Activated CD8-positive, alpha-beta T cell treated with anti-CD3 and anti-CD28 coated beads, Interleukin-2, amount 10 ng/mL, durations not matched to agents 7 days and 5 days (primary cell): Measurements from ENCODE around the gene FOXO1. TPM values are rescaled to one million over a fixed set of nuclear protein-coding genes. Genes with fewer than 3 reads are reported as not detected.

Experiments
- ATAC-seq: fragments of 150-1000 bp; cut with Tn5 transposase; one replicate; pipeline ENCODE4 v1.10.0; 2021; ENCODE audit warnings: moderate library complexity
- CTCF ChIA-PET: fragments of 350-600 bp; sonication (Branson Sonifier 250); formaldehyde crosslinking; loops from one replicate; lab custom pipeline; 2021; ENCODE audit warnings: antibody characterized with exemption; lab: Charles Lee
- POLR2A ChIA-PET: fragments of 350-600 bp; sonication (Branson Sonifier 250); formaldehyde crosslinking; loops from one replicate; lab custom pipeline; 2021; ENCODE audit warnings: antibody characterized with exemption; lab: Charles Lee
- DNase-seq: peaks from one replicate; pipeline ENCODE4 v3.0.0-alpha.2; 2020
- H3K27ac Mint-ChIP-seq: one replicate; pipeline ENCODE4 v1.8.0; 2021; ENCODE audit warnings: mild to moderate bottlenecking, mixed read lengths
- H3K27me3 Mint-ChIP-seq: one replicate; pipeline ENCODE4 v1.8.0; 2021; ENCODE audit warnings: low read depth, mixed read lengths
- H3K36me3 Mint-ChIP-seq: one replicate; pipeline ENCODE4 v1.8.0; 2021; ENCODE audit warnings: low read depth, mixed read lengths
- H3K4me1 Mint-ChIP-seq: one replicate; pipeline ENCODE4 v1.8.0; 2021; ENCODE audit warnings: low read depth, mixed read lengths
- H3K4me3 Mint-ChIP-seq: one replicate; pipeline ENCODE4 v1.8.0; 2021; ENCODE audit warnings: mild to moderate bottlenecking, mixed read lengths
- H3K9me3 Mint-ChIP-seq: one replicate; pipeline ENCODE4 v1.8.0; 2022; ENCODE audit warnings: mixed read lengths; ENCODE audit not compliant: insufficient read depth
- total RNA-seq, 2 experiments: library from RNA; stranded (reverse); gene quantifications; one replicate each; pipeline ENCODE4 v1.2.3, GENCODE V29; 2021

The FOXO1 gene
- total RNA-seq, 2 experiments from 2014 or later: 23.1 to 24.0 TPM

DNA sequence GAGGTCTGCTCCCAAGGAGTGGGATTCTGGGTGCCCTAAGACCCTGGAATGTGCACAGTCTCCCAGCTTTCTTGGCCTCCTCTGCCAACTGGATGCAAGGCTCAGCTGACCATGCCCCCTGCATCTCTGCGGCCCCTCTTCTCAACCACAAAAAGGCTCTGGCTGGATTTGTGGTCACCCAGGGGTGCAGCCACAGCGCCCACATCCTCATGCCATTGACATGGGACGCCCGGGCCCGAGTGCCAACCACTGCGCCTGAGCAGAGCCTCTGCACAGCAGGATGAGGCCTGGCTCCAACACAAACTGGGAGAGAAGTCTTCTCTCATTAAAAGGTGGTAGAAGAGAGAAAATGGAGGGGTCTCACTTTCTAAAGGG is 103.5 kb downstream of the FOXO1 start:
- DNase-seq (peak; percentile 32), ATAC-seq (peak; percentile 35)
- H3K4me1 Mint-ChIP-seq: peaks cover 52% of the 10 kb centered on the region
- peaks cover 27% of the 10 kb centered on the region for H3K36me3 Mint-ChIP-seq
- ChIA-PET CTCF (interaction anchor here (0.9 kb wide), 1 partner anchor 19 kb away, joined by 4 read pairs; no protein-coding TSS in a partner anchor), POLR2A (no interaction called here)
- peak overlapping the region; percentile 42 for H3K27ac Mint-ChIP-seq
- peak overlapping the region; percentile 34 for H3K4me3 Mint-ChIP-seq
- H3K27me3 Mint-ChIP-seq: no peaks in the 10 kb centered on the region
- H3K9me3 Mint-ChIP-seq: peaks cover 7% of the 10 kb centered on the region

DNA sequence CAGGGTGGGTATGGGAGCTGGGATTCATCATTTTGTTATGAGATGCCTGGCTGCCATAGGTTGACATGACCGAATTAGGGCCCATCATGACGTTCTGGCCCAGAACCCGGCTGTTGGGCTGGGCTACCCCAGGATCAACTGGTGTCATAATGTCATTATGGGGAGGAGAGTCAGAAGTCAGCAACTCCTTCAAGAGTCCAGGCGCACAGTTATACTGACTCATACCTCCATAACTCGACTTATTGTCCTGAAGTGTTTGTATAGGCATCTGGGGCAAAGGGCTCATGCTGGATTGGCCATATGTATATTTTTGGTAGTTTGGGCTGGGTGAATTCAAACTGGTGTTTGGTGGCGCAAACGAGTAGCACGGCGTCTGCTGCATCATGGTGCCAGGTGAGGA is 106.5 kb downstream of the FOXO1 start:
- H3K36me3 Mint-ChIP-seq: peaks cover 45% of the 10 kb centered on the region
- ATAC-seq: no peak
- no peak overlapping the region for H3K4me3 Mint-ChIP-seq
- DNase-seq: no peak
- H3K27me3 Mint-ChIP-seq: no peaks in the 10 kb centered on the region
- ChIA-PET POLR2A (no interaction called here), CTCF (interaction anchor here (1.3 kb wide), 1 partner anchor 11 kb away, joined by 3 read pairs; no protein-coding TSS in a partner anchor)
- no peak overlapping the region for H3K27ac Mint-ChIP-seq
- H3K9me3 Mint-ChIP-seq: peaks cover 7% of the 10 kb centered on the region
- peaks cover 41% of the 10 kb centered on the region for H3K4me1 Mint-ChIP-seq

DNA sequence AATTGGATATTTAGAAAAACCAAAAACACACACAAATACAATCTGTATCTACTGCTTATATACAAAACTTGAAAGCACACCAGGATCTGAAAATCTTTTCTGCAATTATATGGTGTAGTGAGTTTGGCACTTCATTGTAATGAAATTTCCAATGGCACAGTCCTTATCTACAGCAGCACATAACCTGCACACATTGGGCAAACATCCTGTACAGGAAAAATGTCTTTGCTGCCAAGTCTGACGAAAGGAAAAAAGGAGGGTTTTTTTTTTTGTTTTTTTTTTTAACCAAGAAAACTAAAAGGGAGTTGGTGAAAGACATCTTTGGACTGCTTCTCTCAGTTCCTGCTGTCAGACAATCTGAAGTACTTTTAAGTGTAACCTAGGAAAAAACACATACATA is 107.8 kb downstream of the FOXO1 start:
- Mint-ChIP-seq H3K27me3 (no peaks in the 10 kb centered on the region), H3K4me3 (no peak overlapping the region), H3K36me3 (peaks cover 51% of the 10 kb centered on the region), H3K4me1 (peaks cover 28% of the 10 kb centered on the region), H3K27ac (no peak overlapping the region), H3K9me3 (peaks cover 7% of the 10 kb centered on the region)
- DNase-seq (no peak), ATAC-seq (no peak)
- ChIA-PET CTCF (interaction anchor here (1.1 to 1.3 kb wide), 2 partner anchors 8 to 12 kb away, joined by 3 read pairs; no protein-coding TSS in a partner anchor), POLR2A (interaction anchor here (0.6 kb wide), 2 partner anchors 46 to 64 kb away, joined by 3 to 4 read pairs; no protein-coding TSS in a partner anchor)

DNA sequence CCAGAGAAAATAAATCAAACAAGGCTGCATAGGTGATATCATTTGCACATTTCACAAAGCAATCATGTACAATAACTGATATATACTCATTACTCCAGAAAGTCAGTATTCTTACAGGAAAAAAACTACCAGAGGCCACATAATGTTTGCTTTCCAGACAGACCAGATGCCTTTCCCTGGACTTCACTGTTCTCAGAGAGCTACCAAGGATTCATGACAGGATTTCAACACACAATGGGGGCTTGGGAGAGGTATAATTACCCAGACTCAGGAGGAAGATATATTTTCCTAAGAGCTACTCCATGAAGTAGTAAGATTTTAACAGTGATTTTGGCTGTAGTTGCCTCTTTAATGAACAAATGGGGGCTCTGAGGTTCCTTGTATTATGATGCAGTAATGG is 110.0 kb downstream of the FOXO1 start:
- DNase-seq (no peak), ATAC-seq (no peak)
- H3K27me3 Mint-ChIP-seq: no peaks in the 10 kb centered on the region
- peaks cover 53% of the 10 kb centered on the region for H3K36me3 Mint-ChIP-seq
- ChIA-PET POLR2A (no interaction called here), CTCF (no interaction called here)
- no peak overlapping the region for H3K4me3 Mint-ChIP-seq
- no peak overlapping the region for H3K27ac Mint-ChIP-seq
- H3K4me1 Mint-ChIP-seq: peaks cover 16% of the 10 kb centered on the region
- peaks cover 7% of the 10 kb centered on the region for H3K9me3 Mint-ChIP-seq

DNA sequence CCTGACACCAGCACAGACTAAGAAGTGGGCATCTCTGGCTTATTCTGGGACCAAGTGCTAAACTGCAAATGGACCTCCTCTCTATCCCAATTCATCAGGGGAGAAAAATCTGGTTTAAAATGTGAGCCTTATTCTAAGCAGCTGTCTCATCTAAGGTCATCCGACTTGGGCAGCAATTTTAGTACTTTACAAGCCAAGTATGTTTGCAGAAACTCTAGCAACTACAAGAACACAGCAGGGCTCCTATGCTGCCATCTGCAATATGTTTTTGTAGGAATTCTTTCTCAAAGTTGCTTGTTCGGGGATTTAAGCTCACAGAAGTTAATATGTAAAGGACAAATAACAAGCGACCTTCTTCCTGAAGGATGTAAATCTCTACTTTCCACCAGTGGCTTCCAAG is 113.1 kb downstream of the FOXO1 start:
- ATAC-seq: no peak
- no peak for DNase-seq
- peaks cover 27% of the 10 kb centered on the region for H3K36me3 Mint-ChIP-seq
- H3K9me3 Mint-ChIP-seq: no peaks in the 10 kb centered on the region
- H3K27ac Mint-ChIP-seq: no peak overlapping the region
- no peak overlapping the region for H3K4me3 Mint-ChIP-seq
- no peaks in the 10 kb centered on the region for H3K27me3 Mint-ChIP-seq
- ChIA-PET CTCF (no interaction called here), POLR2A (no interaction called here)
- peaks cover 2% of the 10 kb centered on the region for H3K4me1 Mint-ChIP-seq

DNA sequence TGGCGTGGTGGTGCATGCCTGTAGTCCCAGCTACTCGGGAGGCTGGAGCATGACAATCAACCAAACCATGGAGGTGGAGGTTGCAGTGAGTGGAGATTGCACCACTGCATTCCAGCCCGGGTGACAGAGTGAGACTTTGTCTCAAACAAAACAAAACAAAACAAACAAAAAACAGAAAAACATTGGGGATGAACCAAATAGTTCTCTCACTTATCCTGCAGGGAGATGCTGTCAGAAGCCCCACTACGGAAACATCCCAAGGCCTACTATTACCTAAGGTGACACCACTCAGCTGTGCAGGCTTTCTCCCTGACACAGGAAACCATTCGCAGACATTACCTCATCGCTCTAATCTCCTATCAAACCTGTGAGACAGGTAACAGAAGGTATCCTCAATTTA is 113.5 kb downstream of the FOXO1 start:
- ATAC-seq: no peak
- Mint-ChIP-seq H3K9me3 (no peaks in the 10 kb centered on the region), H3K4me3 (no peak overlapping the region), H3K36me3 (peaks cover 26% of the 10 kb centered on the region), H3K27me3 (no peaks in the 10 kb centered on the region), H3K27ac (no peak overlapping the region), H3K4me1 (peaks cover 2% of the 10 kb centered on the region)
- DNase-seq: no peak
- POLR2A ChIA-PET: no interaction called here
- CTCF ChIA-PET: no interaction called here

DNA sequence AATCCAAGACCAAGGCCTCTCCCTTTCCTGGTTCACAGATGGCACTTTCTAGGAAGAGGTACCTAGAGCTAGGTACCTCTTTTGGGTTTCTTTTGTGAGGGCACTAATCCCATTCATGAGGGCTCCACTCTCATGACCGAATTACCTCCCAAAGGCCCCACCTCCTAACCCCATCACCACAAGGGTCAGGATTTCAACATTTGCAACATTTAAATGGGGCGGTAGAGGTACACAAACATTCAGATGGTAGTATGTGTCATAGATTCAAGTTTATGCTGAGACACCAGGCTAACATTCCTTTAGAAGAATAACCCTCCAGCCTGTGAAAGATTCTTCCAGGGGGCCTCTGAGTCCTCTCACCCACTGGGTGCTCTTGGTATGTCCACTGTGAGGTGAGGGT is 116.3 kb downstream of the FOXO1 start:
- peaks cover 2% of the 10 kb centered on the region for H3K4me1 Mint-ChIP-seq
- H3K4me3 Mint-ChIP-seq: no peak overlapping the region
- ATAC-seq (no peak), DNase-seq (no peak)
- CTCF ChIA-PET: no interaction called here
- H3K27ac Mint-ChIP-seq: no peak overlapping the region
- no peaks in the 10 kb centered on the region for H3K27me3 Mint-ChIP-seq
- H3K9me3 Mint-ChIP-seq: no peaks in the 10 kb centered on the region
- POLR2A ChIA-PET: no interaction called here
- peaks cover 9% of the 10 kb centered on the region for H3K36me3 Mint-ChIP-seq

DNA sequence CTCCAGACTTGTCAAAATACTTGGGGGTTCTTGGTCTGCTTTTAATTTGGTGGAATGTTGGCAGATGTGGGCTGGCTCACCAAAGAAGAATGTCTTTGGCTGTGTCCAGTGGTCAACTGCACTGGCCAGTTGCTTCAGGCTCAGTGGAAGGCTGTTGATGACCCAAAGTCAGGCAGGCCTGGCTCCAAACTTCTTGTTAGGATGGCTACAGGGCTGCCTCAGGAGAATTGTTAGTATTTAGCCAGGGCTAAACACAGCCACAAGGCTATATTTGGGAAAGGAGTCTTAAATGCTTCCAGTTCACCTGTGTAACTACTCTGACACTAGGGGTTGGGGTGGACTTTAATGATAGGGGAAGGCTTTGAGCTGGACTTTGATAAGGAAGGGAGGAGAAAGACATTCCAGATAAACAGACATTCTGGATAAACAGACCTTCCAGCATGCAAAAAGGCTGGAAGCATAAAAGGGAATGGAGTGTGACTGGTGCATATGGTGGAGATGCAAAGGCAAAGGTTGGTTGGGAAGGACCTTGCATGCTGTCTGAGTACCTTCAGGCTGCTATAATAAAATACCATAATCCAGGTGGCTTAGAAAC is 116.8 kb downstream of the FOXO1 start:
- H3K9me3 Mint-ChIP-seq: no peaks in the 10 kb centered on the region
- H3K4me3 Mint-ChIP-seq: no peak overlapping the region
- ChIA-PET CTCF (no interaction called here), POLR2A (no interaction called here)
- ATAC-seq (no peak), DNase-seq (no peak)
- H3K27me3 Mint-ChIP-seq: no peaks in the 10 kb centered on the region
- H3K36me3 Mint-ChIP-seq: peaks cover 9% of the 10 kb centered on the region
- no peak overlapping the region for H3K27ac Mint-ChIP-seq
- peaks cover 2% of the 10 kb centered on the region for H3K4me1 Mint-ChIP-seq

DNA sequence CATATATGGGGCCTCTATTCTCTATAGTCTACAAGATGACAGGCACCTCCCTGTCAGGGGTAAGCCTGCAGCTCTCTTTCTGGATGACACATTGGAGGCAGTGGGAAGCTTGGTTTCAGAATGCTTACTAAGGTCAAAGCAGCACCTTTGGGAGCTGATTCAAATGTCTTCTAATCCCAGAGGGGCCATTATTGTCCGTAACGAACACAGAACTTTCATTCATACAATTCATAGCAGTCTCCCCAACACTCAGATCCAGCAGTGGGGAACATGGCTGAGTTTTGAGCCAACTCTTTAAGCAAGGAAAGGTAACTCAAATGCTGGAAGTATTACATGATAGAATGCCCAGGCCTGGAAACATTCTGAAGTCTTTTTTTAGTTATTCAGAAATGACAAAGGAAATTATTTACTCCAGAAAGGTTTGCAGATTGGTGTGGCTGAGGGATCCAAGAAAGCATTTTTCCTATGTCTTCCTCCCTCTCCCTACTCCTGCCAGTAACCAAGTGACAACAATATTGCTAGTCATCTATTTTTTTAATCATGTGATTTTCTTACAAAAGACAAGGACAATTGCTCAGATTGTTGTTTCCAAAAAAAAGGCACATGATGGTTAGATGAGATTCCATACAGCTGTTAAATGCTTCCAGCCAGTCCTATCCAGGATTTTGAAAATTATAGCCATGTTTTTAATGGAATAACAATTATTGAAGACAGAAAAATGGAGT is 118.7 kb downstream of the FOXO1 start:
- H3K36me3 Mint-ChIP-seq: peaks cover 2% of the 10 kb centered on the region
- no peaks in the 10 kb centered on the region for H3K27me3 Mint-ChIP-seq
- no peaks in the 10 kb centered on the region for H3K9me3 Mint-ChIP-seq
- H3K4me3 Mint-ChIP-seq: no peak overlapping the region
- POLR2A ChIA-PET: no interaction called here
- H3K27ac Mint-ChIP-seq: no peak overlapping the region
- ATAC-seq (no peak), DNase-seq (no peak)
- peaks cover 2% of the 10 kb centered on the region for H3K4me1 Mint-ChIP-seq
- CTCF ChIA-PET: interaction anchor here (1.5 kb wide), 1 partner anchor 21 kb away, joined by 3 read pairs; no protein-coding TSS in a partner anchor

DNA sequence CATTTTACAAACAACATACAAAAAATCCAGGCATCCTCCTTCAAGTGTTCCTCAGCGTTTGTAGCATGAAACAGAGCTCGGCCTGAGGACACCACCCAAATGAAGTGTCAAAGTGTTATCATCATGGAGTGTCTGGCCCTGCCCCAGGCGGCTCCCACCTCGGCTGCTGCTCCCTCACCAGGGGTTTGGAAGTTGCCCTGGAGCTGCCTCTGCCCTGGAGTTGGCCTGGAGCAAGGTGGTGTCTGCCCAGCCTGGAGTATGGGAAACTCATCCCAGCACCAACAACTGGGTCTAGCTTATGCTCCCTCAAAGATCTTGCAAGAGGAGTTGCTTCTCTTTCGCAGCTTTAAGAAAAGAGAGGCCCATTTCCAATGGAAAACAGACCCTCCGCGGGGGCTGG is 120.4 kb downstream of the FOXO1 start:
- H3K4me1 Mint-ChIP-seq: no peaks in the 10 kb centered on the region
- CTCF ChIA-PET: no interaction called here
- ATAC-seq (no peak), DNase-seq (no peak)
- H3K27ac Mint-ChIP-seq: no peak overlapping the region
- no peak overlapping the region for H3K4me3 Mint-ChIP-seq
- H3K9me3 Mint-ChIP-seq: no peaks in the 10 kb centered on the region
- POLR2A ChIA-PET: no interaction called here
- H3K27me3 Mint-ChIP-seq: no peaks in the 10 kb centered on the region
- no peaks in the 10 kb centered on the region for H3K36me3 Mint-ChIP-seq

DNA sequence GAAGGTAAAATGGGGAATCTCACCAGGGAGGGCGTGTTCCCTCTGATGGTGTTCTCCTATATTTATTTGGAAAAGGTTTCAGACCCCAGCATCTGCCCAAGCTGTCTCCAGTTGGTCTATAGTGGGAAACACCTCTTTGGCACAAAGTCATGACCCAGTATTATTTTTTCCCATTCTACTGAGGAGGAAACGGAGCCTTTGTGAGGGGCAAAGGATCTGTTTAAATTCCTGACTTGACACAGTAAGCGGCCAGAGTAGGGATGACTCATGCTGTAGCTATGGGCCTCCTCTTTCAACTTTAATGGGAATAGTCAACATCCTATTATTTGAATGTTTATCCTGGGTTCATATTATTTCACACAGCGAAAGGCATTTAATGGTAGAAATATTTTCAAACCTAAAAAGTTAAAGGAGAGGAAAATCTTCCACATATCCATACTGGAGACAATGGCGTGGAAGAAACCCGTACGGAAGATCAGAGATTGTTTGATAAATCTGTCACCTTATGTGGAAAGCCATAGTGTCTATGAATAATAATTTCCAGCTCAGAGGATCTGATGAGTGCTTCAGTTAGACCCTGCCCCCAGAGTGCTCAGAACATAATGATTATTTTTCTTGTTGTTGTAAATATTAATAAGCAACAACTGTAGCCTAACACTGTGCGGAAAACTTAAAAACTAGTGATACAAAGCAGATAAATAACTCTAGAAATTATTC is 126.0 kb downstream of the FOXO1 start:
- peaks cover 4% of the 10 kb centered on the region for H3K4me1 Mint-ChIP-seq
- no peaks in the 10 kb centered on the region for H3K27me3 Mint-ChIP-seq
- H3K36me3 Mint-ChIP-seq: no peaks in the 10 kb centered on the region
- H3K9me3 Mint-ChIP-seq: no peaks in the 10 kb centered on the region
- ATAC-seq (no peak), DNase-seq (no peak)
- POLR2A ChIA-PET: no interaction called here
- no peak overlapping the region for H3K27ac Mint-ChIP-seq
- H3K4me3 Mint-ChIP-seq: no peak overlapping the region
- CTCF ChIA-PET: interaction anchor here (0.9 to 1.0 kb wide), 2 partner anchors 17 to 142 kb away, joined by 3 read pairs; no protein-coding TSS in a partner anchor
